Stimulated activated CD4-positive, alpha-beta T cell treated with anti-CD3 and anti-CD28 coated beads, Interleukin-15, amount 100 ng/mL, for 48 hours (primary cell): ENCODE results near the gene MLXIP.

Source experiments
- DNase-seq, 2 donors: peaks; one replicate each; pipeline ENCODE4 v3.0.0-alpha.2; 2020; ENCODE audit warnings: low read depth in 2 of 2

Gene MLXIP

DNA sequence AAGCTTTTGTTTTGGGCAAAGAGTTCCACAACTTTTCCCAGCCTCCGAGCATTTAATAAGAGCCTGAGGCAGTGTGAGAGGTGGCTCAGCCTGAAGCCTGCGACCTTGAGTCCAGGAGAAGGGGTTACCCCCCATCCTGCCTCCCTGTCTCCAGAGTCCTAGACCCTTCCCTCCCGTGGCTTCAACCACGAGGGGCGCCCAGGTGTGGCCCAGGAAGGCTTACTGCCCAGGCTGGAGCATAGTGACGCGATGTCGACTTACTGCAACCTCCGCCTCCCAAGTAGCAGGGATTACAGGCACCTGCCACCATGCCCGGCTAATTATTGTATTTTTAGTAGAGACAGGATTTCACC lies 105.0 kb downstream of the MLXIP start:
- no peak for DNase-seq

DNA sequence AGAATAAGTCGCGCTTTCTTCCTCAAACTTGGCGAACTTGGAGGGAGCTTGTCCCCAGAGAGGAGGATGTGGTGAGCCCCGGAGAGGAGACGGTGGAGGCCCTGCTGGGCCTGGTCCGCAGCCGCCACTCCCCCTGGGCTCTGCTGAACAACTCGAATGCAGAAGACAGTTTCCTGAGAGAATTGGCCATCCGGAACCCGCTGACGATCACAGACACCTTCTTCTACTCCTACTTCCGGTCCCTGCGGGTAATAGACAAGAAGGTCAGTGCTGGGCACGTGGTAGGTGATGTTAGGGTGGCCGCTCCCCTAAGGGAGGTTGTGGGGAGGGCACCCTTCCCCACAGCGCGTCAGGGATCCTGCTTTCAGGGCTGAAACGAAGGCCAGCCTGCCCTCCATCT lies 106.0 kb downstream of the MLXIP start:
- no peak for DNase-seq

DNA sequence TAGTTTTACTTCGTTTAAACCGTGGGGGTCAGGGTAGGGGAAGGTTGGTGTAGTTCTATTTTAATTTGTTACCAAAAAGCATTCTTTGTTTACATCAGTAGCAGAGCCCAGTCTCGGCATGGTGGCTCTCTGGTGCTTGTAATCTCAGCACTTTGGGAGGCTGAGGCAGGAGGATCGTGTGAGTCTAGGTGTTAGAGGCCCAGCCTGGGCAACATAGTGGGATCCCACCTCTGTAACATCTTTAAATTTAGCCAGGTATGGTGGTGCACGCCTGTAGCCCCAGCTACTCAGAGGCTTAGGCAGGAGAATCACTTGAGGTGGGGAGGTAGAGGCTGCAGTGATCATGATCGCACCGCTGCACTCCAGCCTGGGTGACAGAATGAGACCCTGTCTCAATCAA lies 106.5 kb downstream of the MLXIP start:
- DNase-seq: no peak

- DNase-seq: no peak
Measured at GRCh38 chr12:122185494-122186082, 107.0 kb downstream of the MLXIP start.

GRCh38 chr12:122187466-122187865 lies 108.9 kb downstream of the MLXIP start:
- no peak for DNase-seq

- DNase-seq: no peak
Measured at GRCh38 chr12:122189626-122190475, 111.3 kb downstream of the MLXIP start.

DNA sequence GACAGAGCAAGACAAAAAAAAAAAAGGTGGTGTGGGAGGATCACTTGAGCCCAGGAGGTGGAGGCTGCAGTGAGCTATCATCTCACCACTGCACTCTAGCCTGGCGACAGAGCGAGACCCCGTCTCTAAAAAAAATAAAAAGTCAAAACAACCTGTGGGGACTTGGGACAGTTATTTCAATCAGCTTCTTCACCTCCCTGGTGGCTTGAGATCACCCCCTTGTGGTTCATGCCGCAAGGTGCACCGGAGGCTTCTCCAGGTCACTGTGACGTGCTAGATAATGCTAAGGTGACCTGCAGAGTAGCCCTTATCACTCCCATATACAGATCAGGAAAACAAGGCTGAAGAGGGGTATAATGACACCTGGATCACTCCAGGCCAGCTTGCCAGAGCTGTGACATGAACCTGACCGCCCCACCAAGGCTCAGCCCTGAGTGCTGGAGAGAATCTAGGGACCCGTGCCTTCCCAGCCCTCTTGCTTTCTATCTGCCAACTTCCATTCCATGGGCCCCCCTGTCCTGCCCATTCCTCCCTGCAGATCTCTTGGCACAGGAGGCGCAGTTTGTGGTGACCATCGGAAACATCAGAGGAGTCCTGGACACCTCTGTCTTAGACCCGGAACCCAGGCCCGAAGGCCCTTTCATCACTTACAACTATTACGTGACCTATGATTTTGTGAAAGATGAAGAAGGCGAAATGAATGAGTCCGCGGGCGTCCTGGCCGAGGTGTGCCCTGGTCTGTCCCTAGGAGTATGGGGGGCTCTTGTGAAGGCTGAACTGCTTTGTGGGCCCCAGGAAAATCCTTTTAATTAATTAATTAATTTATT lies 112.5 kb downstream of the MLXIP start:
- peak; percentile 55 to 71 for DNase-seq

DNA sequence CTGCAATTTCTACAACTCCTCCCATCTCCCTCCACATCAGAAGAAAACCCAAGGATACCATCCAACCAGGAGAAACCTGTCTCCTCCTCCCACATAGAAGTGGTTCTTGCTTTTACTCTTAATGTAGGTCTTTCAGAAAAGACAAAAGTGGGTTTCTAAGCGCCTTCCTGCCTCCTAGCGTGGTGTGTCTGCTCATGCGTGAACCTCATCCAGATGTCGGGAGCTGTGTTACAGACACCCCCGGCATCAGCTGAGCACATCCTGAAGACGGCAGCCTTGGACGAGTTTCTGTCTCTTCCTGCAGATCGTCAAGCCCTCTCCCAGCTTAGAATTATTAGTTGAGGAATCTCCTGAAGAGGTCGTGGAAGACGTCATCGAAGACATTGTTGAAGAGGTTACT lies 113.9 kb downstream of the MLXIP start:
- no peak for DNase-seq

DNA sequence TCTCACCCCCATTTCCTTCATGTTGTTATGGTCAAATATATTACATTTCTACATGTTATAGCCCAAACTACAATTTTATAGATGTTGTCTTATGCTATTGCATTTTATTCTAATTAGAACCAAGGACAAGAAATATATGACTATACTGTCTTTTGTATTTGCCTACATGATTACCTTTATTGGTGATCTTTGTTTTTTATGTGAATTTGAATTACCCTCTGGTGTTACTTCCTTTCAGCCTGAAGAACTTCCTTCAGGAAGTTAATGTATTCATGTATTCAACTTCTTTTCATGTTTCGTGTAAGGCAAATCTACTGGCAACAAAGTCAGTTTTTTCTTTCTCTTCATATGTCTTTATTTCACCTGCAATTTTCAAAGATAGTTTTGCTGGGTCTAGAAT lies 116.2 kb downstream of the MLXIP start:
- DNase-seq: no peak

DNA sequence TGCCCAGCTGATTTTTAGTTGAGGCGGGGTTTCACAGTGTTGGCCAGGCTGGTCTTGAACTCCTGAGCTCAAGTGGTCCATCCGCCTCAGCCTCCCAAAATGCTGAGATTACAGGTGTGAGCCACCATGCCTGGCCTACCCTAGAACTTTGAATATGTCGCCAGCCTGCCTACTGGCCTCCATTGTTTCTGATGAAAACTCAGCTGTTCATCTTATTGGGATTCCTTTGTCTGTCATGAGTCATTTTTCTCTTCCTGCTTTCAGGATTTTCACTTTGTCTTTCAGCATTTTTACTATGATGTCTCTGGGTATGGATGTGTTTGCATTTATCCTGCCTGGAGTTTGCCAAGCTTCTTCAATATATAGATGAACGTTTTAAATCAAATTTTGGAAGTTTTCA lies 116.8 kb downstream of the MLXIP start:
- no peak for DNase-seq
